Measurements from ENCODE around the gene FBN1.

FBN1 gene

DNA sequence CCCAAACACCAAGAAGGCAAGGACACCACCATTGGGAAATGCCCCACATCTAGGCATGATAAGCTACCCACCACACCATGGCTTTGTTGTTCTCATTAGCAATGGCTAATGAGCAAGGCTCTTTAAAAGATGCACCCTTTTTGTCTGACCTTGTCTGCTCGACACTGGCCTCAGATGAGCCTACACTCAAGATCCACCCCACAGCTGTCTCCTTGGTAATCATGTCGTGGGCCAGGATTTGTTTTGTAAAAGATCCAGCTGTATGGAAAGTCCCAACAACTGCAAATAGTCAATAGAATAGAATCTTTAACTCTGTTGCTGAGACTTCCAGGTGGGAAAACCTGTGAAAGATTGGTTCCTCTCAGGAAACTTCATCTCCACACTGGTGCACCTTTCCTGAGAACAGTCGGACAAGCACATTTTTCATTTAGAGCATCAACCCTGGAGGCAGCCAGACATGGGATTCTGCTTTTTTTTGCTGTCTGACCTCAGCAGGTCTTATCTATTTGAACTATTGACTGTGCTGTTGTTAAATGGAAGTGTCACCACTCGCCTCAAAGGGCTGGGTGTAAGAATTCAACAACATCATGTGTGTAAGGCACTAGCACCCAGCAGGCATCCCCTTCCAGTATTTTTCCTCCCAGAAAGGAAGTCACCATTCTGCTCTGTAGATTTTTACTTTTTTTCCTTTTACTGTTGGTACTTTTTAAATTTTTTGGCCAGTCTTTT is 278.8 kb downstream of the FBN1 start:
- DNase-seq (ENCODE audit: low read depth) = no peak

DNA sequence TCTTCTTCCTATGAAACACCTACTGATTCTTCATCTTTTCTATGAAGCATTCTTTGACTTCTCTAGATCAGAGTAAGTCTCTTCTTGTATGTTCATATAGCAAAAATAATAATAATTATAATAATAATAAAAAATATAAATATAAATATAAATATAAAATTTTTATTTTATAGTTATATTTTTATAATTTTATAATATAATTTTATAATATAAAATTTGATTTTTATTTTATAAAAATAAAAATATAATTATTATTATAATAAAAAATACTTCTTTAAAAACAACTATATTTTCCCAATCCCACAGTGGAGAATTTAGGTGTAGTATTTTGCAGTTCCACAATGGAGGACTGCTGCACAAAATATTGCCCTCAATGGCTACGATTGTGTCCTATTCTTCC is 279.9 kb downstream of the FBN1 start:
- no peak for DNase-seq (ENCODE audit: low read depth)

DNA sequence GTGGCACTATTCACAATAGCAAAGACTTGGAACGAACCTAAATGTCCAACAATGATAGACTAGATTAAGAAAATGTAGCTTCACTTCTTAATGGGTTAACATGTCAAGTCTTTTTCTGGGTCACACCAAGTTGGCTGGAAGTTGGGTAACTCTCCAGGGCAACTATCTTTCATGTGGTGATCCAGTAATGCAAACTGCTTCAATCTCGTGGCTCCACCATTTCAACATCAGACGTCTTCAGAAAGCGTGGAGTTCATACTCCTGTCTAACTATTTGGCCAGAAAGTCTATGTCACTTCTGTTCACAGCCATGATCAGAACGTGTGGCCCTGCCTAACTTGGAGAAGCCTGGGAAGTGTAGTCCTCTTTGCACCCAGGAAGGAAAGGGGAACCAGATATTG is 282.0 kb downstream of the FBN1 start:
- DNase-seq (ENCODE audit: low read depth) = no peak

DNA sequence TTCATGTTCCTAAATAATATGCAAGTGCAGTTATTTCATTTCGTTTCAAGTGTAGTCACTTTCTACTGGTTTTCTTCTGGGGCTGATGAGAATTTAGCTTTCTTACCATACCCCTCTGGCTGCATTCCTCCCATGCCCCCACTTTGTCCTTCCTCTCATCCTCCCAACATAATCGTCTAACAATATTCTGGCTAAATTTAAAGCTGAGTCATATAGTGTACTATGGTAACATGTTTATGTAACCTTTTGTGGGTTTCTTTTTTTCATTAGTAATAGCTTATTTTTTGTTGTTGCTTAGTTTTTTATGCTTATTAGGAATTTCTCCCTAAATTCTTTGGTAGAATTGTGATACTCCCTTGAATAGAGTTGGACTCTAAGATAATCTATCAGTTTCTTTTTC is 283.8 kb downstream of the FBN1 start:
- no peak for DNase-seq (ENCODE audit: low read depth)

DNA sequence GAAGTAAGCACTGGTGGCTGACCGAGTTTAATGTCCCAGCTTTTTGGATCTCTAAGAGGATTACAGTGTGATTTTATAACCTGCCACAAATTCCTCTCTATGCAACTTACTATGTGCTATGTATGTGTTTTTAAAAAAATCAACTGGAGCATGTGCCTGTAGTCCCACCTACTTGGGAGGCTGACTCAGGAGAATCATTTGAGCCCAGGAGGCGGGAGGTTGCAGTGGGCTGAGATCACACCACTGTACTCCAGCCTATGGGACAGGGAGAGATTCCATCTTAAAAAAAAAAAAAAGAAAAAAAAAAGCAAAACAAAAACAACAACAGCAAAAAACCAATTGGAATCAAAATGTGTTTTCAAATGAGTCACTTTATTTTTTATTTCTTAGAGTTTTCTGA is 284.7 kb downstream of the FBN1 start:
- no peak for DNase-seq (ENCODE audit: low read depth)
